CD4-positive, alpha-beta T cell (primary cell): ENCODE measurements around the gene NMD3. TPM values are rescaled to one million over a fixed set of nuclear protein-coding genes. Genes with fewer than 3 reads are reported as not detected.

ENCODE experiments used
- ATAC-seq: fragments of 200-7000 bp; cut with Tn5 transposase; one replicate; pipeline ENCODE4 v1.10.0; 2022; ENCODE audit warnings: mild to moderate bottlenecking; ENCODE audit not compliant: poor library complexity
- CTCF ChIA-PET: fragments of 350-600 bp; sonication (Branson Sonifier 250); formaldehyde crosslinking; loops from one replicate; lab custom pipeline; 2021; ENCODE audit warnings: antibody characterized with exemption, inconsistent platforms; lab: Charles Lee
- POLR2A ChIA-PET: fragments of 350-600 bp; sonication (Branson Sonifier 250); formaldehyde crosslinking; loops from one replicate; lab custom pipeline; 2021; ENCODE audit warnings: antibody characterized with exemption, inconsistent platforms; lab: Charles Lee
- DNase-seq, 14 experiments: peaks; one replicate each; pipeline ENCODE4 v3.0.0-alpha.2; 2013 to 2020; ENCODE audit warnings: mixed read lengths in 2 of 14
- H3K27ac ChIP-seq, 2 donors: one replicate each; pipeline versions ENCODE4 v1.5.1 to v1.7.0; 2013; ENCODE audit warnings: low read length in 2 of 2, low read depth in 1 of 2, mild to moderate bottlenecking in 1 of 2
- H3K27me3 ChIP-seq, 2 experiments: 1 replicate in 1 of 2; 2 replicates in 1 of 2; pipeline versions ENCODE4 v1.6.1 to v1.7.0; 2013; ENCODE audit warnings: low read length in 2 of 2, control low read depth in 1 of 2, mild to moderate bottlenecking in 1 of 2, moderate library complexity in 1 of 2; ENCODE audit not compliant: insufficient read depth in 2 of 2, control insufficient read depth in 1 of 2
- H3K36me3 ChIP-seq: one replicate; pipeline ENCODE4 v1.6.1; 2013; ENCODE audit warnings: low read length, control low read depth; ENCODE audit not compliant: insufficient read depth
- H3K4me1 ChIP-seq: one replicate; pipeline ENCODE4 v1.6.1; 2013; ENCODE audit warnings: low read length, control low read depth; ENCODE audit not compliant: insufficient read depth
- H3K4me3 ChIP-seq: one replicate; pipeline ENCODE4 v1.5.1; 2013; ENCODE audit warnings: mild to moderate bottlenecking, low read length, moderate library complexity
- H3K9me3 ChIP-seq, 2 experiments: 1 replicate in 1 of 2; 2 replicates in 1 of 2; pipeline versions ENCODE4 v1.6.1 to v1.7.0; 2013; ENCODE audit warnings: low read length in 2 of 2, mild to moderate bottlenecking in 2 of 2, control low read depth in 1 of 2, moderate library complexity in 1 of 2; ENCODE audit not compliant: control insufficient read depth in 1 of 2, insufficient read depth in 1 of 2
- H3K27ac Mint-ChIP-seq: one replicate; pipeline ENCODE4 v1.8.0; 2020; ENCODE audit warnings: mixed read lengths
- H3K27me3 Mint-ChIP-seq: one replicate; pipeline ENCODE4 v1.8.0; 2021; ENCODE audit warnings: mixed read lengths
- H3K36me3 Mint-ChIP-seq: one replicate; pipeline ENCODE4 v1.8.0; 2021; ENCODE audit warnings: low read depth, mixed read lengths
- H3K4me1 Mint-ChIP-seq: one replicate; pipeline ENCODE4 v1.8.0; 2021; ENCODE audit warnings: low read depth, mixed read lengths
- H3K4me3 Mint-ChIP-seq: one replicate; pipeline ENCODE4 v1.8.0; 2020; ENCODE audit warnings: mild to moderate bottlenecking, mixed read lengths
- H3K9me3 Mint-ChIP-seq: one replicate; pipeline ENCODE4 v1.8.0; 2020; ENCODE audit warnings: mixed read lengths
- intact Hi-C, 2 experiments: fragments of 100-400 bp; cut with DNase I in 1 of 2; cut with micrococcal nuclease in 1 of 2; formaldehyde crosslinking; loops; one replicate each; pipeline versions ENCODE4 v1.15.1 to v1.9.0; 2023 to 2025; cut with DNase I, micrococcal nuclease
- total RNA-seq, 174 experiments: library from RNA in 2 of 174; stranded (reverse) in 2 of 174; gene quantifications; one replicate each; pipeline ENCODE4 v1.2.3 and lab custom pipeline; 2021 to 2026
- TF ChIP-seq, protein P1 (sequence below): fragments of 200-600 bp; IDR thresholded peaks from one replicate; pipeline ENCODE4 v1.8.0; 2022; ENCODE audit warnings: antibody characterized with exemption, mild to moderate bottlenecking

The NMD3 gene
- total RNA-seq, 2 experiments from 2014 or later, result 58.4 to 60.1 TPM

GRCh38 chr3:161224786-161225185 is 3.7 kb downstream of the NMD3 start:
- Mint-ChIP-seq H3K9me3 (no peaks in the 10 kb centered on the region), H3K27ac (no peak overlapping the region), H3K27me3 (no peaks in the 10 kb centered on the region), H3K4me1 (peaks cover 43% of the 10 kb centered on the region), H3K4me3 (peak overlapping the region; percentile 17), H3K36me3 (peaks cover 51% of the 10 kb centered on the region)
- Histone ChIP-seq H3K4me1 (peaks cover 21% of the 10 kb centered on the region), H3K4me3 (no peak overlapping the region), H3K27me3 (no peaks in the 10 kb centered on the region), H3K9me3 (no peaks in the 10 kb centered on the region), H3K27ac (no peak overlapping the region), H3K36me3 (peaks cover 37% of the 10 kb centered on the region)
- ChIA-PET POLR2A (no interaction called here), CTCF (no interaction called here)
- DNase-seq (no peak), ATAC-seq (no peak)
- intact Hi-C loops, result loop anchor here in 1 of 2 experiments (5.0 kb wide), 3 partner anchors 467 to 827 kb away; partner anchors contain the start of genes IFT80, KPNA4, PPM1L and SMC4
- TF ChIP-seq, protein P1, sequence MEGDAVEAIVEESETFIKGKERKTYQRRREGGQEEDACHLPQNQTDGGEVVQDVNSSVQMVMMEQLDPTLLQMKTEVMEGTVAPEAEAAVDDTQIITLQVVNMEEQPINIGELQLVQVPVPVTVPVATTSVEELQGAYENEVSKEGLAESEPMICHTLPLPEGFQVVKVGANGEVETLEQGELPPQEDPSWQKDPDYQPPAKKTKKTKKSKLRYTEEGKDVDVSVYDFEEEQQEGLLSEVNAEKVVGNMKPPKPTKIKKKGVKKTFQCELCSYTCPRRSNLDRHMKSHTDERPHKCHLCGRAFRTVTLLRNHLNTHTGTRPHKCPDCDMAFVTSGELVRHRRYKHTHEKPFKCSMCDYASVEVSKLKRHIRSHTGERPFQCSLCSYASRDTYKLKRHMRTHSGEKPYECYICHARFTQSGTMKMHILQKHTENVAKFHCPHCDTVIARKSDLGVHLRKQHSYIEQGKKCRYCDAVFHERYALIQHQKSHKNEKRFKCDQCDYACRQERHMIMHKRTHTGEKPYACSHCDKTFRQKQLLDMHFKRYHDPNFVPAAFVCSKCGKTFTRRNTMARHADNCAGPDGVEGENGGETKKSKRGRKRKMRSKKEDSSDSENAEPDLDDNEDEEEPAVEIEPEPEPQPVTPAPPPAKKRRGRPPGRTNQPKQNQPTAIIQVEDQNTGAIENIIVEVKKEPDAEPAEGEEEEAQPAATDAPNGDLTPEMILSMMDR, result no peak

GRCh38 chr3:161230621-161231171 is 9.6 kb downstream of the NMD3 start:
- Mint-ChIP-seq H3K27me3 (no peaks in the 10 kb centered on the region), H3K4me1 (peaks cover 6% of the 10 kb centered on the region), H3K4me3 (no peak overlapping the region), H3K27ac (no peak overlapping the region), H3K36me3 (peaks cover 23% of the 10 kb centered on the region), H3K9me3 (no peaks in the 10 kb centered on the region)
- ATAC-seq (no peak), DNase-seq (no peak)
- H3K9me3 ChIP-seq, result no peaks in the 10 kb centered on the region
- H3K27me3 ChIP-seq, result no peaks in the 10 kb centered on the region
- H3K27ac ChIP-seq, result no peak overlapping the region
- TF ChIP-seq, protein P1, result no peak
- peaks cover 85% of the 10 kb centered on the region for H3K36me3 ChIP-seq
- H3K4me3 ChIP-seq, result no peak overlapping the region
- ChIA-PET POLR2A (interaction anchor here (2.4 kb wide), 1 partner anchor 9 kb away, joined by 11 read pairs; the partner anchor contains the start of gene NMD3), CTCF (no interaction called here)
- H3K4me1 ChIP-seq, result no peaks in the 10 kb centered on the region
- intact Hi-C loops, result no loop called here

DNA sequence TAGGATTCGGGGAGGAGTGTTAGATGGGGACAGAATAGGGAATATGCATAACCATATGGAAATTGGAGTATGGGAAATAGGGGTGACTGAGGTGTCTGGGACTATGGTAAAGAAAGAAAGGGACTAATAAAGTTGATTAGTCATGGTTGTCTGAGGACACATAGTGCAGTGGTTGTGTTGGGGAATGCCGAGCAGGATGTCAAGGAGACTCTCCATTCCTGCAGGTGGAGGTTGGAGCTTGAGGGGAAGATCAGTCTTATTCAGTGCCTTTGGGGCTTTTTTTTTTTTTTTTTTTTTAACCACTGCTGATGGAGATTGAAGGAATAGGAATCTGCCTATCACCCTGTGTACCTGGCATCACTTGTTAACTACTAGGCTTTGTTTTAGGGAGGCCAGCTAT is 10.8 kb downstream of the NMD3 start:
- ChIA-PET CTCF (no interaction called here), POLR2A (interaction anchor here (2.4 kb wide), 1 partner anchor 10 kb away, joined by 11 read pairs; the partner anchor contains the start of gene NMD3)
- Histone ChIP-seq H3K27ac (no peak overlapping the region), H3K27me3 (no peaks in the 10 kb centered on the region), H3K4me1 (no peaks in the 10 kb centered on the region), H3K36me3 (peaks cover 90% of the 10 kb centered on the region), H3K9me3 (no peaks in the 10 kb centered on the region), H3K4me3 (no peak overlapping the region)
- Mint-ChIP-seq H3K27me3 (no peaks in the 10 kb centered on the region), H3K36me3 (peaks cover 29% of the 10 kb centered on the region), H3K27ac (no peak overlapping the region), H3K4me1 (peaks cover 15% of the 10 kb centered on the region), H3K9me3 (no peaks in the 10 kb centered on the region), H3K4me3 (no peak overlapping the region)
- ATAC-seq, result no peak
- intact Hi-C loops, result no loop called here
- DNase-seq, result no peak
- TF ChIP-seq, protein P1, result no peak
